HG03571 (cell line): Measurements from ENCODE around the gene ARHGEF10L.

Experiments
- ATAC-seq: cut with Tn5 transposase; IDR thresholded peaks from one replicate; pipeline ENCODE4 v1.9.1; 2021; ENCODE audit not compliant: unreplicated experiment

The ARHGEF10L gene

GRCh38 chr1:17631410-17631809, 91.9 kb downstream of the ARHGEF10L start:
- ATAC-seq, result no peak

GRCh38 chr1:17632106-17632505, 92.6 kb downstream of the ARHGEF10L start:
- no peak for ATAC-seq

GRCh38 chr1:17632541-17633184, 93.2 kb downstream of the ARHGEF10L start:
- no peak for ATAC-seq

GRCh38 chr1:17633654-17634053, 94.2 kb downstream of the ARHGEF10L start:
- no peak for ATAC-seq

GRCh38 chr1:17635276-17635675, 95.8 kb downstream of the ARHGEF10L start:
- ATAC-seq, result no peak

- no peak for ATAC-seq
Observed at GRCh38 chr1:17635811-17636210, 96.3 kb downstream of the ARHGEF10L start.

- ATAC-seq, result no peak
Observed at GRCh38 chr1:17636612-17637011, 97.1 kb downstream of the ARHGEF10L start.

GRCh38 chr1:17637055-17637454, 97.6 kb downstream of the ARHGEF10L start:
- ATAC-seq, result no peak

GRCh38 chr1:17639703-17640340, 100.3 kb downstream of the ARHGEF10L start:
- ATAC-seq, result no peak

- no peak for ATAC-seq
Observed at GRCh38 chr1:17640393-17640792, 100.9 kb downstream of the ARHGEF10L start.

GRCh38 chr1:17640975-17641374, 101.5 kb downstream of the ARHGEF10L start:
- no peak for ATAC-seq

GRCh38 chr1:17642169-17642568, 102.7 kb downstream of the ARHGEF10L start:
- no peak for ATAC-seq

GRCh38 chr1:17642943-17643342, 103.4 kb downstream of the ARHGEF10L start:
- no peak for ATAC-seq

GRCh38 chr1:17643861-17644703, 104.6 kb downstream of the ARHGEF10L start:
- no peak for ATAC-seq

GRCh38 chr1:17645068-17645911, 105.8 kb downstream of the ARHGEF10L start:
- ATAC-seq, result no peak

GRCh38 chr1:17646444-17647280, 107.2 kb downstream of the ARHGEF10L start:
- ATAC-seq, result no peak

GRCh38 chr1:17648457-17649145, 109.1 kb downstream of the ARHGEF10L start:
- ATAC-seq, result no peak

GRCh38 chr1:17649371-17650106, 110.0 kb downstream of the ARHGEF10L start:
- ATAC-seq, result no peak

- no peak for ATAC-seq
Observed at GRCh38 chr1:17653276-17653675, 113.8 kb downstream of the ARHGEF10L start.
